Right kidney (tissue), 1 donor: ENCODE measurements around the gene WNT11.

Experiments used
- DNase-seq: peaks from one replicate; pipeline ENCODE4 v3.0.0-alpha.2; 2016

Gene WNT11

GRCh38 chr11:76238551-76238950 is 32.2 kb upstream of the WNT11 start:
- DNase-seq, result no peak

- DNase-seq, result no peak
Measured at GRCh38 chr11:76237914-76238313, 31.6 kb upstream of the WNT11 start.

GRCh38 chr11:76237000-76237649 is 30.8 kb upstream of the WNT11 start:
- DNase-seq, result no peak

GRCh38 chr11:76236092-76236999 is 30.0 kb upstream of the WNT11 start:
- peak; percentile 94 for DNase-seq

- DNase-seq, result peak; percentile 94
Measured at GRCh38 chr11:76235233-76236091, 29.2 kb upstream of the WNT11 start.

- no peak for DNase-seq
Measured at GRCh38 chr11:76234416-76235232, 28.3 kb upstream of the WNT11 start.

- DNase-seq, result no peak
Measured at GRCh38 chr11:76234021-76234415, 27.7 kb upstream of the WNT11 start.

- DNase-seq, result no peak
Measured at GRCh38 chr11:76233196-76233921, 27.1 kb upstream of the WNT11 start.

GRCh38 chr11:76232026-76232665 is 25.8 kb upstream of the WNT11 start:
- DNase-seq, result peak; percentile 52

- DNase-seq, result no peak
Measured at GRCh38 chr11:76231121-76231738, 24.9 kb upstream of the WNT11 start.

- no peak for DNase-seq
Measured at GRCh38 chr11:76230392-76230791, 24.1 kb upstream of the WNT11 start.

- no peak for DNase-seq
Measured at GRCh38 chr11:76229690-76230240, 23.5 kb upstream of the WNT11 start.

GRCh38 chr11:76228875-76229149 is 22.5 kb upstream of the WNT11 start:
- DNase-seq, result no peak

GRCh38 chr11:76228071-76228874 is 22.0 kb upstream of the WNT11 start:
- no peak for DNase-seq

- DNase-seq, result no peak
Measured at GRCh38 chr11:76226626-76227025, 20.3 kb upstream of the WNT11 start.

GRCh38 chr11:76225122-76225611 is 18.9 kb upstream of the WNT11 start:
- no peak for DNase-seq

GRCh38 chr11:76224461-76225121 is 18.3 kb upstream of the WNT11 start:
- DNase-seq, result no peak

GRCh38 chr11:76221365-76221764 is 15.1 kb upstream of the WNT11 start:
- no peak for DNase-seq
